ENCODE measurements around the gene PRR14L.
"Not testable (repeated sequence)": the region's sequence is repeated elsewhere in the genome, so short reads cannot be mapped to it uniquely, and the experiment has no call there.

PRR14L gene

GRCh38 chr22:31682751-31683150, 67.2 kb downstream of the PRR14L start:
- DNase-seq (ENCODE audit: low read depth): no peak

DNA sequence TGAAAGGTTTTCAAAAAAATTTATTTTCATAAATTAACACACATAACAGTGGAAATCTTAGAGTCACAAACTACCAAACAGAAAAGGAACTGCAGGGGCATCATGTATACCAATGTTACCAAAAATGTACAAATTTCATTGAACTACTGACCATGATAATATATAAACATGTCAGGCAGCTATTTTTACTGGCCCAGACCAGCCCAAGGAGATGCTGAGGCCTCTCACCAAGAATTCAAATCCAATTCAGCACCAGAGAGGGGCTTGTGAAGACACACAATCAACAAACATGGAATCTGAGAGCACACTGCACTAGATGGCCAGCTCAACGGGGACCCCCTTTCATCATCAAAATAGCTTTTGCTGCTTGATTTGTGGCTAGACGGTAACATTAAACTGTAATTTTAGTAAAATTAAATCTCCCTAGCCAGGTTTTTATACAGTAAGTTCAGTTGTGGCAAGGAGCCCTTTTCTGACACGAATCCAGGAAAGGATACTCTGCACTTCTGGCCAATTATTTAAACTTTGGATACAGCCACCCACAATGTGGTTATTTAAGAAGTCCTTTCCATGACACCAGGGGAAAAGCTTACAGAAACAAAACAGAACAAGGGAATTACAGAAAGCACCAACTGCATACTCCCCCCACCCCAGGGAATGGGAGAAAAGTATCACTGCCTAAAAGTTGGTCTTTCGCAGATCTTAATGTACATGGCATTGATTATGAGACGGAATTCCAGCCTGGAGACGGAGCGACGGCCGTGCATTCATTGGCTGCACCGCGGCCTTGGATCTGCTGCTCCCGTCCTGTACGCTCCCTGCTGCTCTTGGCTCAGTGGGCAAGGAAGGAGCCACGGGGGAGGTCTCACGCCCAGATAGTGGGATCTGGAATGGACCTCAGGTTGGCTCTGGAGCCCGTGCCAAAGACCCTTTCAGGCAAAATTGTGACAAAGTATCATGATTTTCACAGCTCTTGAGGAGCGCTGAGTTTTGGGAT, 68.3 kb downstream of the PRR14L start:
- DNase-seq (ENCODE audit: low read depth): no peak

- no peak for DNase-seq (ENCODE audit: low read depth)
Observed at GRCh38 chr22:31680861-31681341, 69.0 kb downstream of the PRR14L start.

DNA sequence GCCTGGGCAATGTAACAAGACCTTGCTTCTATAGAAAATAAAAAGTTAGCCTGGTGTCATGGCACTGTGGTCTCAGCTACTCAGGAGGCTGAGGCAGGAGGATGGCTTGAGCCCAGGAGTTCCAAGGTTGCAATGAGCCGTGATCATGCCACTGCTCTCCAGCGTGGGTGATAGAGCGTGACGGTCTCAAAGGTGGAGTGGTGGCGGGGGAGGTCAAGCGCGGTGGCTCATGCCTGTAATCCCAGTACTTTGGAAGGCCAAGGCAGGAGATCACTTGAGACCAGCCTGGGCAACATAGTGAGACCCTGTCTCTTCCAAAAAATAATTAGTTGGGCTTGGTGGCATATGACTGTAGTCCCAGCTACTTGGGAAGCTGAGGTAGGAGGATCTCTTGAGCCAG, 71.2 kb downstream of the PRR14L start:
- DNase-seq (ENCODE audit: low read depth): no peak

- peak; percentile 88 for DNase-seq (ENCODE audit: low read depth)
Observed at GRCh38 chr22:31676700-31677099, 73.2 kb downstream of the PRR14L start.

- not testable (repeated sequence) for DNase-seq (ENCODE audit: low read depth)
Observed at GRCh38 chr22:31674219-31674618, 75.7 kb downstream of the PRR14L start.

DNA sequence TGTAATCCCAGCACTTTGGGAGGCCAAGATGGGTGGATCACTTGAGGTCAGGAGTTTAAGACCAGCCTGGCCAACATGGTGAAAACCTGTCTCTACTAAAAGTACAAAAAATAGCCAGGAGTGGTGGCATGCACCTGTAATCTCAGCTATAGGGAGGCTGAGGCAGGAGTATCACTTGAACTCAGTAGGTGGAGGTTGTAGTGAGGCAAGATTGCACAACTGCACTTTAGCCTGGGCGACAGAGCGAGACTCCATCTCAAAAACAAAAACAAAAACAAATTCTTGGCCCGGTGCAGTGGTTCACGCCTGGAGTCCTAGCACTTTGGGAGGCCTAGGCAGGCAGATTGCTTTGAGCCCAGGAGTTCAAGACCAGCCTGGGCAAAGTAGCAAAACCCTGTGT, 81.1 kb downstream of the PRR14L start:
- not testable (repeated sequence) for DNase-seq (ENCODE audit: low read depth)

- DNase-seq (ENCODE audit: low read depth): no peak
Observed at GRCh38 chr22:31662668-31663037, 87.3 kb downstream of the PRR14L start.

GRCh38 chr22:31661851-31662667, 87.9 kb downstream of the PRR14L start, which contains the start of gene PISD:
Gene PISD, minus strand, starts transcription at chr22:31662215. Its CDS starts 7 bp downstream, at chr22:31662208.
- DNase-seq (ENCODE audit: low read depth): peak; percentile 91

DNA sequence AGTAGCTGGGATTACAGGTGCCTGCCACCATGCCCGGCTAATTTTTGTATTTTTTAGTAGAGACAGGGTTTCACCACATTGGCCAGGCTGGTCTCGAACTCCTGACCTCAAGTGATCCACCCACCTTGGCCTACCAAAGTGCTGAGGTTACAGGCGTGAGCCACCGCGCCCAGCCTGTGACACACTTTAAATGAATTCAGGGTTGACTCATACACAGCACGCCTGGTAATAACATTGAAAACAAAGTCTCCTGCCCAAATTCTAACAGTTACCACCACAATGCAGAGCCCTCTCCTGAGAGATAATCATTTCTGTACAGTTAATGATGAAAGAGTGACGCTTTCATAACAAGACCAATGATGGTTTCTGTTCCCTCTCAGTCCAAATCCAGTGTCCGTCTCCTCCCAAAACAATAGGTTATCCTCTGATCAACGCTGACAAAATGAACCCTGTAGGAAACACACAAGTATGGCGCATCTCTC, 89.0 kb downstream of the PRR14L start:
- not testable (repeated sequence) for DNase-seq (ENCODE audit: low read depth)

GRCh38 chr22:31659246-31659645, 90.7 kb downstream of the PRR14L start:
- no peak for DNase-seq (ENCODE audit: low read depth)

GRCh38 chr22:31654408-31654807, 95.5 kb downstream of the PRR14L start:
- no peak for DNase-seq (ENCODE audit: low read depth)

DNA sequence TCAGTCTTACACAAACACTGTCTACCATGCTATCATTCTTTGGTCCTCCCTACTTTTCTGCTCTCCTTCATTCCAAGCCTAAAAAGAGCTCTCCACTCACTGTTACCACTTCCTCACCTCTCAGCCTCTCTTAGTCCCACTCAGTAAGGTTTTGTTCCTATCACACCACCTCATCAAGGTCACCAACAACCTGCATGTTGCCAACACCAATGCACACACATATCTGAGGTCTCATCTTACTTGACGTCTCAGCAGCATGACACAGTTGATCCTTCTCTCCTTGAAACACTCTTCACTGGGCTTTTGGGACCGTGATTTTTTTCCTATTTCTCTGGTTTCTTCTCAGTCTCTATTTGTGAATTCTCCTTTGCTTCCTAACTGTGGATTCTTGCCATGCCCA, 96.0 kb downstream of the PRR14L start:
- no peak for DNase-seq (ENCODE audit: low read depth)

DNA sequence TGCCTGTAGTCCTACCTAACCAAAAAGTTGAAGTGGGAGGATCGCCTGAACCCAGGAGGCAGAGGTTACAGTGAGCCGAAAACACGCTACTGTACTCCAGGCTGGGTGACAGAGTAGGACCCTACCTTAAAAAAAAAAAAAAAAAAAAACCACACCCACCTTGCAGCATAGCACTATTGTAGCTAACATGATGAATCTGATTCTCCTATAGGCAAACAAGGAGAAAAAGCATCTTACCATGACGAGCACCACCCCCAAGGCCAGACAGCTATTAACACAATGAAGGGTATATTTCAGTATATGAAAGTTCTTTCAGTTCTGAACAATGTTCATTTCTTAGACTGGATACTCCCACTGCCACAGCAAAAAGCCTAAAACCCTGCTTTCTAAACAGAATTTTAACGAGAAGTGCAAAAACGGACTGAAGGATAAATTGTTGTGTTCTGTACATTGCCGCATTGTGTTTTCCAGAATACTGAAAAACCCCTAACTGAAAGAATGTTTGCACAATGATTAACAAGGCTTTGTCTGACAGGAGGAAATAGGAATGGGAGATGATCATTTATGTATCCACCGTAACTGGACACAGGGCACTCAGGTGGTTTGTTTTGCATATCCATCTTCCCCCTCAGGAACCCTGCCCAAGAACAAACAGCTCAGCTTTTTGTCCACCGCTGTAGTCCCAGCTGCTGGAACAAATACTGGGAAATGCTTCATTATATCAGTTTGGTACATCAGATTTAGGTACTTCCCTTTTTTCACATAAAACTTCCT, 96.8 kb downstream of the PRR14L start:
- no peak for DNase-seq (ENCODE audit: low read depth)

DNA sequence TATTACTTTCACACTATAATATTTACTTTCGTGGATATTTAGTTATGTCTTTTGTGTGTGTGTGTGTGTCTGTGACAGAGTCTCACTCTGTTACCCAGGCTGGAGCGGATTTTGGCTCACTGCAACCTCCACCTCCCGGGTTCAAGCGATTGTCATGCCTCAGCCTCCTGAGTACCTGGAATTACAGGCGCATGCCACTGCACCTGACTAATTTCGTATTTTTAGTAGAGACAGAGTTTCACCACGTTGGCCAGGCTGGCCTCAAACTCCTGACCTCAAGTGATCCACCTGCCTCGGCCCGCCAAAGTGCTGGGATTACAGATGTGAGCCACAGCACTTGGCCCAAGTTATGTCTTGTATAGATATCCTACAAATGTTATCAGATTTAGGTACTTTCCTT, 97.8 kb downstream of the PRR14L start:
- no peak for DNase-seq (ENCODE audit: low read depth)

DNA sequence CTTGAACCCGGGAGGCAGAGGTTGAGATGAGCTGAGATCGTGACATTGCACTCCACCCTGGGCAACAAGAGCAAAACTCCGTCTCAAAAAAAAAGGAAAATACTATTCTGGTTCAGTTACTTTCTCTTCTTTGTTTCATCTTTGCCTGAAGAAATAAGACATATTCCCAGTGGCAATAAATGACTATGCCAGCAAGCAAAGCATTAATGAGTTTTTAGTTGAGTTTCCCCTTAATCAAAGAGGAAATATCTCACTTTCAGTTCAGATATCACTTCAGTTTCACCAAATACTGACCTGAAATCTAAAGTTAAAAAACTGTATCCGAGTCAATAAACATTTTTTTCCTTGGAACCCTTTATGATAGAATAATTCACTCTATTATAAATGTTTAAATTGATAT, 98.3 kb downstream of the PRR14L start:
- no peak for DNase-seq (ENCODE audit: low read depth)

DNA sequence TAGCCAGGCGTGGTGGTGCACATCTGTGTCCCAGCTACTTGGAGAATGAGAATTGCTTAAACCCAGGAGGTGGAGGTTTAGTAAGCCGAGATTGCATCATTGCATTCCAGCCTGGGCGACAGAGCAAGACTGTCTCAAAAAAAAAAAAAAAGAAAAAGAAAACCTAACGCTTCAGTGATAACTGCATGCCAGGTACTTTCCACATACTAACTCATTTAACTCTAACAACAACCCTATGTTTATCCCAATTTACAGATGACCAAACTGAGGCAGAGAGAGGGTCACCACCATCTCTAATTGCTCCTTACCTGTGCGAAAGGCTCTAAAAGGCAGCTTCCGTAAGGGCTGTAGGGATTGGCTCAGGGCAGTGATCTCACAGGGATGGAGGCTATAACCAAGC, 99.5 kb downstream of the PRR14L start:
- no peak for DNase-seq (ENCODE audit: low read depth)

DNA sequence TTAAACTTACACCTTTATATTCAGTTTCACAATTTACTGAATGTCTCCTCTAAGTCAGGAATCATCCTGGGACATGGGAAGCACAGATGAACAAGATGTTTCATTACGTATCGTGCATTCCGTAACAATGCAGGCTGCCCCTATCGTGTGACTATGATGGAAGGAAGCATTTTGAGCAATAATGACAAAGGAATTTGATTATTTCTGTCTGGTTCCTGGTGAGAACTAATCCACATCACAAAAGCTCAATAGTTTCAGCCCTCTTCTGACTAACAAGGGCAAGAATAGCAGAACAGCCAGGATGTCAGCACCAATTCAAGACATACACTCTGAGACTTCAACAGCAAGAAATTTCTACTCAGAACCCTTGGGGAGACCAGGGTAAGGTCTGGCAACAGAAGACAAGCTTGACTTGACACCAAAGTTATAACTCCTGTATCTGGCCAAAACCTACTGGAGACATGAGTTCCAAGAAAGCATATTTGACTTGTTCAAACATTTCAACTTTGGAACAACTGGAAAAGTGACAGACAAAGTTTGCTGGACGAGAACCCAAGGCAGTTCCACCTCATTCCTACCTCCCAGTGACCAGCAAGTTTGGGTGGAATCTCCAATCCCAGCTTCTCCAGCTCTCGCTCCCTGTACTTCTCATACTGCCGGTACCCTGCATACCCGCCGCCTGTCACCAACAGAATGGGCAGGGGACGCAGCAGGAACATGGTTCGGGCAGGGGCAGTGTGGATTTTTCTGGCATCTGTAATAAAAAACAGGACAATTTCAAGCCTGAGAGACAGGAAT, 102.2 kb downstream of the PRR14L start:
- no peak for DNase-seq (ENCODE audit: low read depth)

DNA sequence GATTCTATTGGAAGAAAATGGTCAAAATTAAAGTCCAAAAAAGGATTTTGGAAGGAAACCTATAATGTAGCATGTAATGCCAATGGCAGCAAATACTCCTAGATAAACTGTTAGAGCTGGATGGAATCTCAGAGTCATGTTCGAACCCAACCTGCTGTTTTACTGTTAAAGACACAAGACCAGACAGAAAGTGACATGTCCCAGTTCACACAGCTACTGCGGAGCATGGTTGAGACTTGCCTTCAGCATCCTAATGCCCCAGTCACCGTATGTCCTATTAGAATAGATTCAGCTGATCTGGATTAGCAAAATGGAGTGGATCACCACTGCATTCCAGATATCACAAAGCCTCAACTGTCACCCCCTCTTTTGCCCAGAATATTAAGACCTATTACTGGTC, 102.9 kb downstream of the PRR14L start:
- DNase-seq (ENCODE audit: low read depth): no peak

DNA sequence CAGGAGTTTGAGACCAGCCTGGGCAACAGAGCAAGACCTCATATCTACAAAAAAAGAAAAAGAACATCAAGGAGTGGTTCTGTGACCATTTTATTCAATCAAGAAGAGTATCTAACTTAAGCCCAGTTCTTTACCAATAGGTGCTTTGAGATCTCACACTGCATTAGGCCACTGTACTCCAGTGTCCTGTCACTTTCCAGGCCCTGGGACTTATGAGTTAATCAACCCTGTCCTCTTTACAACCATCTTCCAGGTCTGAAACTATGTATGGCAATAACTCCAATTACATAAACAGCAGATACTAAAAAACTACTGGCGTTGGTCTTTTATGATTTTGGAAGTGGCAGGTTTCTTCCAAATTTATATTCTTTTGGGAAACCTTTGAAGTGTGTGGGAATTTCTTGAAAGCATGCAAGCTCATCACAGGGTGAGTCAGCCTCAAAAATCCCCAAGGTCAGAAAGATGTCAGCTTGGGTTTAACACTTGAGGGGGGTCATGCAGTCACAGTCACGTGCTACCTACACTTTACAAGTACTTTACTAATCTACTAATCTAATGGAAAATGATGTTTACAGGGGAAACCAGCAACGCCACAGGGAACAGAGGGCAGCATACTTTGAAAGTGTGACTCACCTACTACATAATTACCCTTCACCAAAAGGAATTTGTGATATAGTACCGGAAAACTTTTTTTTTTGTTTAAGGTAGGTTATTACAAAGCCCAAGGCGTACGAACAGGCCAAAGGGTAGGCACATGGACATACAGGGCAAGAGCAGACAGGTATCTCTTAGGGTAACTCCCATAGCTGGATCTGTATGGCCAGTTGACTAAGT, 103.5 kb downstream of the PRR14L start:
- no peak for DNase-seq (ENCODE audit: low read depth)

Measured in T-helper 22 cell (primary cell).